HTERT RPE-1 (cell line): ENCODE results near the gene IPO13.

Experiments
- in situ Hi-C: fragments of 300-500 bp; cut with MboI; formaldehyde crosslinking; loops from 4 replicates; pipeline ENCODE4 v1.14.3; 2020; ENCODE audit warnings: low sequenced_read_pairs

IPO13 gene

DNA sequence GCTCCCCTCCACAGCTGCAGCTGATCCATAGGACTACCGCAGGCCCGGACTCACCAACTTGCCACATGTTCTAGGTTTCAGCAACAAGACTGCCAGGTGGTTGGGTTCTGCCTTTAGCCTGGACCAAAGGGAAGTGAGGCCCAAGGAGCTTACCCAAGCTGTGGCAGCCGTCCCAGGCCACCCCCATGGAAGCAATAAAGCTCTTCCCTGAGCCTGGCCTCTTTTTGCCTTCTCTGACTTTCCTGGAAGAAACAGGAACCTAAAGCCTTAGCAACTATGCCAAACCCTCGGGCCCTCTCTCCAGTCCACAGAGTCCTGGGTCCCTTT is 15.8 kb upstream of the IPO13 start:
- in situ Hi-C loops = no loop called here

- in situ Hi-C loops = no loop called here
Observed at GRCh38 chr1:43931711-43932660, 14.8 kb upstream of the IPO13 start.

- in situ Hi-C loops = no loop called here
Observed at GRCh38 chr1:43932786-43933385, 13.9 kb upstream of the IPO13 start.

DNA sequence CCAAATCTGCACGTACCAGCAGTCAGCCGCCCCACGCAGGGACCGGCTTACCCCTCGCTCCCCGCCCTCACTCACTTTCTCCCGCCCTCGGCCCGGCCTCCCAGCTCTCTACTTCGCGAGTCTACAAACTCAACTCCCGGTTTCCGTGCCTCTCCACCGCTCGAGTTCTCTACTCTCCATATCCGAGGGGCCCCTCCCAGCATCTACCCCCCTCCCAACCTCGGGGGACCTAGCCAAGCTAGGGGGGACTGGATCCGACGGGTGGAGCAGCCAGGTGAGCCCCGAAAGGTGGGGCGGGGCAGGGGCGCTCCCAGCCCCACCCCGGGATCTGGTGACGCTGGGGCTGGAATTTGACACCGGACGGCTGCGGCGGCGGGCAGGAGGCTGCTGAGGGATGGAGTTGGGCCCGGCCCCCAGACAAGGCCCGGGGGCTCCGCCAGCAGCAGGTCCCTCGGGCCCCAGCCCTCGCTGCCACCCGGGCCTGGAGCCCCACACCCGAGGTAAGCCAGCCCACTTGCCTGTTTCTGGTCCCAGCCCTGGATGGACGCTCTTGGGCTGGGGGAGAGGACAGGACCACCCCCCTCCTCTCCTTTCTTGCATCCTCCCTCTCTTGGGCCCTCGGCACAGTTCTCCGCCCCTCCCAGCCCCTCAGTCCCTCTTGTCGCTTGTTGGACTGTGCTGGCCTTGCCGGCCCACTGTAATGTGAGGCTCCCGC is 13.2 kb upstream of the IPO13 start, which contains the start of gene ARTN:
TSS of gene ARTN (plus strand) at position 416 of the 715 bp plus-strand sequence. CDS start 1,856 bp downstream, outside the sequence.
- in situ Hi-C loops = no loop called here

GRCh38 chr1:43934101-43934985 is 12.4 kb upstream of the IPO13 start:
- in situ Hi-C loops = no loop called here

DNA sequence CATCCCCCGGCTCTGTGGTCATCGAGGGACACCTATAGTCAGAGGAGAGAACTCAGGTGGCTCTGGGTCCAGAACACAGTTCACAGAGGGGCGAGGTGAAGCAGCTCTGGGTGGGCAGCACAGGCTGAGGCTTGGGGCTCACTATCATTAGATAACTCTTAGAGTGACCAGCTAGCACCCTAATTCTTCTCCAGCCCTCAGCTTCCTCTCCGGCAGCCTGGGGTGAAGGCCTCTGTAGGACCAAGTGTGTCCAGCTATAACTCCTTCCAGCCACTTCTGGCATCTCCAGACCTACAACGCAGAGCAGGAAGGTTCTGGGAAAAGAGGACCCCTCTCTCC is 11.8 kb upstream of the IPO13 start:
- in situ Hi-C loops = no loop called here

GRCh38 chr1:43935711-43936427 is 10.9 kb upstream of the IPO13 start:
- in situ Hi-C loops = no loop called here

- in situ Hi-C loops = no loop called here
Observed at GRCh38 chr1:43936431-43937151, 10.2 kb upstream of the IPO13 start.

- in situ Hi-C loops = no loop called here
Observed at GRCh38 chr1:43937179-43937865, 9.4 kb upstream of the IPO13 start.

DNA sequence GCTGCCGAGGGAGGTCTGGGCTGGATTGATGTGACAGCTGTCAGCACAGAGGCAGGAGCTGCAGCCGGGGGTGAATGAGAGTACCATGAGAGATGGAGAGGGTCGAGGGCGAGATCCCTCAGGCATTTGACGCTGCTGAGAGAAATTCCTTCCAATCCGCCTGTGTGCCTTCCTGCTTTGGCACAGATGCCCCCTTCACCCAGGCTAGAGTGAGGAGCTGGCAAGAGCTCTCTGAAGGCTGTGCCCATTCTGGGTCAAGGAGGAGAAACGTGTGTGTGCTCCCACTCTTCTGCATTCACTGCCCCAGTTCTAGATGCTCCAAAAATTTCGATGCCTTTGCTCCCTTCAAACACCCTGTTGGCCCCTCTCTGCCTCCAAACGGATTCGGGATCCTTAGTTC is 8.4 kb upstream of the IPO13 start:
- in situ Hi-C loops = no loop called here

- in situ Hi-C loops = no loop called here
Observed at GRCh38 chr1:43938892-43939587, 7.7 kb upstream of the IPO13 start.

GRCh38 chr1:43942411-43942810 is 4.3 kb upstream of the IPO13 start:
- in situ Hi-C loops = no loop called here

GRCh38 chr1:43944860-43945259 is 1.9 kb upstream of the IPO13 start:
- in situ Hi-C loops = no loop called here

- in situ Hi-C loops = no loop called here
Observed at GRCh38 chr1:43945674-43946235, 995 bp upstream of the IPO13 start.

GRCh38 chr1:43947061-43947873 is 517 bp downstream of the IPO13 start:
- in situ Hi-C loops = no loop called here

DNA sequence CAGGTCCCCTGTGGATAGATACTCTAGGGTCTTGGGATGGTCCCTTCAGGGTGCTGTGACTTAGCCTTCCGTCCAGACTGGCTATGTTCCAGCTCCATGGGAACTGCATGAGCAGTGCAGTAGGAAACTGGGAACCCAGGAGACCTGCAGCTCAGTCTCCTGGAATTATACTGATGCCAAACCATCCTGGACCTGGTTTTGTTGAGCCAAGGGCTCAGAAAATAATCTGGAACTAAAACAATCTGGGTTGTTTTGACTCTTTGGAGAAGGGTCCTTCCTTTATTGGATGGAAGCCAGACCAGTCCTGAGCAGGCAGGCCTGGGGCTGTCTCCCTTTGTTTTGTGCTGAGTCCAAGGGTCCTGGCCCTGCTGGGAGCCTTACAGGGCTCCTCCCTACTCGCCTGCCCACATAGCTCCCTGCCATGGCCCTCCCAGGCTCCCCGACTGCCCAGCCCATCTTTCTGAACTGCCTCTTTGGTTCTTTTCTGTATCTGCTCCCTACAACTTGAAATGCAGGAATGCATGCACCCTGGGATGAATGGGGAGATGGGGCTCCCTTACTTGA is 1.2 kb downstream of the IPO13 start:
- in situ Hi-C loops = no loop called here

GRCh38 chr1:43949678-43950077 is 2.9 kb downstream of the IPO13 start:
- in situ Hi-C loops = no loop called here
